ENCODE measurements around the gene PSKH1. TPM values are rescaled to one million over a fixed set of nuclear protein-coding genes. Genes with fewer than 3 reads are reported as not detected.

PSKH1 gene
- total RNA-seq, 2 experiments from 2014 or later, result 11.4 to 13.3 TPM

GRCh38 chr16:67919622-67920221 lies 26.7 kb downstream of the PSKH1 start:
- DNase-seq (no peak), ATAC-seq (ENCODE audit: poor library complexity) (no peak)
- no peaks in the 10 kb centered on the region for H3K9me3 ChIP-seq (ENCODE audit: control insufficient read depth in 1 of 2, insufficient read depth in 1 of 2, low read length in 2 of 2)
- no peak for TF ChIP-seq CTCF (IDR thresholded peaks at IDR 0.05)
- Mint-ChIP-seq H3K4me3 (no peak overlapping the region), H3K27me3 (no peaks in the 10 kb centered on the region), H3K27ac (no peak overlapping the region), H3K36me3 (ENCODE audit: low read depth) (peaks cover 36% of the 10 kb centered on the region), H3K9me3 (no peaks in the 10 kb centered on the region), H3K4me1 (ENCODE audit: low read depth) (peaks cover 20% of the 10 kb centered on the region)
- peaks cover 11% of the 10 kb centered on the region for H3K4me1 ChIP-seq (ENCODE audit: insufficient read depth, low read length)
- peaks cover 55% of the 10 kb centered on the region for H3K36me3 ChIP-seq (ENCODE audit: insufficient read depth, low read length)
- intact Hi-C loops (cut with DNase I, micrococcal nuclease), result loop anchor here in 1 of 2 experiments (10.0 kb wide), 1 partner anchor 185 kb away; no protein-coding TSS in a partner anchor
- no peak overlapping the region for H3K4me3 ChIP-seq (ENCODE audit: low read length)
- no peak overlapping the region for H3K27ac ChIP-seq (ENCODE audit: low read depth in 1 of 2, low read length in 2 of 2)
- POLR2A ChIA-PET, result interaction anchor here (0.8 to 1.6 kb wide), 2 partner anchors 14 to 16 kb away, joined by 3 read pairs; no protein-coding TSS in a partner anchor
- H3K27me3 ChIP-seq (ENCODE audit: control insufficient read depth in 1 of 2, insufficient read depth in 2 of 2, low read length in 2 of 2), result no peaks in the 10 kb centered on the region
- CTCF ChIA-PET, result interaction anchor here (1.6 kb wide), 1 partner anchor 22 kb away, joined by 4 read pairs; no protein-coding TSS in a partner anchor

GRCh38 chr16:67922221-67922620 lies 29.2 kb downstream of the PSKH1 start:
- no peak for DNase-seq
- no peak for ATAC-seq (ENCODE audit: poor library complexity)
- peaks cover 43% of the 10 kb centered on the region for H3K36me3 ChIP-seq (ENCODE audit: insufficient read depth, low read length)
- POLR2A ChIA-PET, result no interaction called here
- H3K36me3 Mint-ChIP-seq (ENCODE audit: low read depth), result peaks cover 25% of the 10 kb centered on the region
- TF ChIP-seq CTCF (IDR thresholded peaks at IDR 0.05), result no peak
- H3K27me3 ChIP-seq (ENCODE audit: control insufficient read depth in 1 of 2, insufficient read depth in 2 of 2, low read length in 2 of 2), result no peaks in the 10 kb centered on the region
- CTCF ChIA-PET, result interaction anchor here (1.2 kb wide), 1 partner anchor 106 kb away, joined by 5 read pairs; no protein-coding TSS in a partner anchor
- H3K4me3 ChIP-seq (ENCODE audit: low read length), result no peak overlapping the region
- intact Hi-C loops (cut with DNase I, micrococcal nuclease), result no loop called here
- peak overlapping the region; percentile 33 for H3K27ac Mint-ChIP-seq
- H3K27me3 Mint-ChIP-seq, result no peaks in the 10 kb centered on the region
- no peaks in the 10 kb centered on the region for H3K9me3 Mint-ChIP-seq
- peaks cover 10% of the 10 kb centered on the region for H3K4me1 Mint-ChIP-seq (ENCODE audit: low read depth)
- peaks cover 8% of the 10 kb centered on the region for H3K4me1 ChIP-seq (ENCODE audit: insufficient read depth, low read length)
- no peaks in the 10 kb centered on the region for H3K9me3 ChIP-seq (ENCODE audit: control insufficient read depth in 1 of 2, insufficient read depth in 1 of 2, low read length in 2 of 2)
- no peak overlapping the region for H3K4me3 Mint-ChIP-seq
- no peak overlapping the region for H3K27ac ChIP-seq (ENCODE audit: low read depth in 1 of 2, low read length in 2 of 2)

- no peak overlapping the region for H3K4me3 Mint-ChIP-seq
- TF ChIP-seq CTCF (IDR thresholded peaks at IDR 0.05), result no peak
- Histone ChIP-seq H3K4me3 (ENCODE audit: low read length) (no peak overlapping the region), H3K36me3 (ENCODE audit: insufficient read depth, low read length) (peaks cover 43% of the 10 kb centered on the region), H3K27ac (ENCODE audit: low read depth in 1 of 2, low read length in 2 of 2) (no peak overlapping the region), H3K27me3 (ENCODE audit: control insufficient read depth in 1 of 2, insufficient read depth in 2 of 2, low read length in 2 of 2) (no peaks in the 10 kb centered on the region), H3K9me3 (ENCODE audit: control insufficient read depth in 1 of 2, insufficient read depth in 1 of 2, low read length in 2 of 2) (no peaks in the 10 kb centered on the region), H3K4me1 (ENCODE audit: insufficient read depth, low read length) (peaks cover 4% of the 10 kb centered on the region)
- DNase-seq, result no peak
- H3K27me3 Mint-ChIP-seq, result no peaks in the 10 kb centered on the region
- peaks cover 5% of the 10 kb centered on the region for H3K4me1 Mint-ChIP-seq (ENCODE audit: low read depth)
- no peak for ATAC-seq (ENCODE audit: poor library complexity)
- no peaks in the 10 kb centered on the region for H3K9me3 Mint-ChIP-seq
- peaks cover 20% of the 10 kb centered on the region for H3K36me3 Mint-ChIP-seq (ENCODE audit: low read depth)
- ChIA-PET POLR2A (interaction anchor here (1.2 kb wide), 1 partner anchor 13 kb away, joined by 5 read pairs; the partner anchor contains the start of gene PSMB10), CTCF (interaction anchor here (1.2 kb wide), 1 partner anchor 106 kb away, joined by 5 read pairs; no protein-coding TSS in a partner anchor)
- H3K27ac Mint-ChIP-seq, result peak overlapping the region; percentile 33
- intact Hi-C loops (cut with DNase I, micrococcal nuclease), result no loop called here
These were observed 29.7 kb downstream of the PSKH1 start for GRCh38 chr16:67922740-67923139.

Measured in CD4-positive, alpha-beta T cell (primary cell).